Trophoblast cell (in vitro differentiated cells and primary cell): ENCODE results near the gene ZC2HC1C.

Experiments
- DNase-seq, 2 donors: peaks; one replicate each; pipeline ENCODE4 v3.0.0-alpha.2; 2016
- H2AFZ ChIP-seq: 2 replicates; pipeline ENCODE4 v1.6.1; 2013; ENCODE audit warnings: low read length, moderate library complexity, mild to moderate bottlenecking; ENCODE audit not compliant: insufficient read depth, poor library complexity
- H2AK5ac ChIP-seq: 2 replicates; pipeline ENCODE4 v1.6.1; 2013; ENCODE audit warnings: mild to moderate bottlenecking, low read length
- H2BK120ac ChIP-seq: 2 replicates; pipeline ENCODE4 v1.6.1; 2013; ENCODE audit warnings: low read length, mild to moderate bottlenecking, moderate library complexity; ENCODE audit not compliant: insufficient read depth, poor library complexity
- H2BK12ac ChIP-seq: 2 replicates; pipeline ENCODE4 v1.6.1; 2013; ENCODE audit warnings: mild to moderate bottlenecking, low read length, moderate library complexity
- H2BK5ac ChIP-seq: 2 replicates; pipeline ENCODE4 v1.6.1; 2013; ENCODE audit warnings: low read length, low read depth, moderate library complexity, mild to moderate bottlenecking; ENCODE audit not compliant: poor library complexity
- H3K14ac ChIP-seq: 2 replicates; pipeline ENCODE4 v1.6.1; 2013; ENCODE audit warnings: mild to moderate bottlenecking, low read length
- H3K18ac ChIP-seq: 2 replicates; pipeline ENCODE4 v1.6.1; 2013; ENCODE audit warnings: mild to moderate bottlenecking, low read length
- H3K23ac ChIP-seq: 2 replicates; pipeline ENCODE4 v1.6.1; 2013; ENCODE audit warnings: low read length
- H3K27ac ChIP-seq: 2 replicates; pipeline ENCODE4 v1.5.1; 2013; ENCODE audit warnings: low read depth, mild to moderate bottlenecking, inconsistent platforms, low read length, moderate library complexity
- H3K27me3 ChIP-seq: 2 replicates; pipeline ENCODE4 v1.6.1; 2013; ENCODE audit warnings: inconsistent platforms, mild to moderate bottlenecking, low read length, moderate library complexity; ENCODE audit not compliant: insufficient read depth
- H3K36me3 ChIP-seq, 2 experiments: 1 replicate in 1 of 2; 2 replicates in 1 of 2; pipeline ENCODE4 v1.6.1; 2013; ENCODE audit warnings: low read length in 2 of 2, mild to moderate bottlenecking in 2 of 2, moderate library complexity in 1 of 2; ENCODE audit not compliant: insufficient read depth in 2 of 2, control insufficient read depth in 1 of 2
- H3K4ac ChIP-seq: 2 replicates; pipeline ENCODE4 v1.6.1; 2013; ENCODE audit warnings: low read depth, mild to moderate bottlenecking, low read length, moderate library complexity
- H3K4me1 ChIP-seq, 2 experiments: 1 replicate in 1 of 2; 2 replicates in 1 of 2; pipeline ENCODE4 v1.6.1; 2013; ENCODE audit warnings: low read length in 2 of 2, mild to moderate bottlenecking in 2 of 2, moderate library complexity in 1 of 2; ENCODE audit not compliant: insufficient read depth in 2 of 2, control insufficient read depth in 1 of 2
- H3K4me2 ChIP-seq: 2 replicates; pipeline ENCODE4 v1.6.1; 2013; ENCODE audit warnings: inconsistent platforms, mild to moderate bottlenecking, low read length, moderate library complexity
- H3K4me3 ChIP-seq: 2 replicates; pipeline ENCODE4 v1.5.1; 2013; ENCODE audit warnings: mild to moderate bottlenecking, low read depth, low read length, inconsistent platforms
- H3K79me1 ChIP-seq: one replicate; pipeline ENCODE4 v1.6.1; 2013; ENCODE audit warnings: low read length
- H3K79me2 ChIP-seq: 2 replicates; pipeline ENCODE4 v1.6.1; 2013; ENCODE audit warnings: low read length, mild to moderate bottlenecking; ENCODE audit not compliant: control insufficient read depth, insufficient read depth, poor library complexity
- H3K9ac ChIP-seq: 2 replicates; pipeline ENCODE4 v1.6.1; 2013; ENCODE audit warnings: mild to moderate bottlenecking, low read length
- H3K9me3 ChIP-seq: 2 replicates; pipeline ENCODE4 v1.6.1; 2013; ENCODE audit warnings: low read depth, mild to moderate bottlenecking, control low read depth, inconsistent platforms, low read length; ENCODE audit not compliant: insufficient read depth
- H4K12ac ChIP-seq: 2 replicates; pipeline ENCODE4 v1.6.1; 2013; ENCODE audit warnings: low read depth, mild to moderate bottlenecking, low read length, moderate library complexity
- H4K8ac ChIP-seq: 2 replicates; pipeline ENCODE4 v1.6.1; 2013; ENCODE audit warnings: low read depth, mild to moderate bottlenecking, low read length, moderate library complexity
- H4K91ac ChIP-seq: one replicate; pipeline ENCODE4 v1.6.1; 2013; ENCODE audit warnings: low read depth, mild to moderate bottlenecking, low read length, moderate library complexity
- WGBS: extraction: QIAGEN DNeasy Blood & Tissue Kit; methylation state at CpG from one replicate; pipeline ENCODE4 v1.1.7; 2013; ENCODE audit warnings: missing lambda C conversion rate; ENCODE audit not compliant: insufficient read length, insufficient coverage; ENCODE audit errors: extremely low coverage; 5-methylcytosine and 5-hydroxymethylcytosine counted together

The ZC2HC1C gene

GRCh38 chr14:75088566-75089373, 19.3 kb downstream of the ZC2HC1C start:
- Histone ChIP-seq H2AFZ (no peak overlapping the region), H4K91ac (no peak overlapping the region), H3K9me3 (no peaks in the 10 kb centered on the region), H3K36me3 (peaks cover 20 to 22% of the 10 kb centered on the region in 2 experiments), H3K14ac (no peak overlapping the region), H3K4ac (no peak overlapping the region), H3K79me1 (no peaks in the 10 kb centered on the region), H3K4me1 (no peaks in the 10 kb centered on the region), H3K79me2 (no peaks in the 10 kb centered on the region), H2AK5ac (no peak overlapping the region), H3K27me3 (no peaks in the 10 kb centered on the region), H2BK12ac (no peak overlapping the region), H4K12ac (no peak overlapping the region), H3K27ac (no peak overlapping the region), H2BK5ac (no peak overlapping the region), H3K4me3 (no peak overlapping the region), H4K8ac (no peak overlapping the region), H3K4me2 (no peak overlapping the region), H3K18ac (no peak overlapping the region), H3K23ac (no peak overlapping the region), H3K9ac (no peak overlapping the region), H2BK120ac (no peak overlapping the region)
- WGBS: no CpG with 5 or more reads among the region's 7 CpGs
- DNase-seq: peak; percentile 51 to 82

DNA sequence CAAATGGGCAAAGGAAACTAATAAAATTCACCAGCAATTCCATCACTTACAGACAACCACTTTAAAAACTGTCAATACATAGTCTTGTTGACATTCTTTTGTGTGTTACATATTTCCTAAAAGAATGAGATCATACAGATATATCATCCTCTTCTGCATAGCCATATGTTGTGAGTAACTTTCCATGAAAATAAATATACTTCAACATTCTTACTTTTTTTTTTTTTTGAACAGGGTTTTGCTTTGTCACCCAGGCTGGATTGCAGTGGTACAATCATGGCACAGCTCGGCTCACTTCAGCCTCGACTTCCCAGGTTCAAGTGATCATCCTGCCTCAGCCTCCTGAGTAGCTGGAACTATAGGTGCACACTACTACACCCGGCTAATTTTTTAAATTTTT, 20.9 kb downstream of the ZC2HC1C start:
- Histone ChIP-seq H2AK5ac (no peak overlapping the region), H4K8ac (no peak overlapping the region), H3K9ac (no peak overlapping the region), H3K79me2 (no peaks in the 10 kb centered on the region), H4K91ac (no peak overlapping the region), H2BK5ac (no peak overlapping the region), H3K14ac (no peak overlapping the region), H4K12ac (no peak overlapping the region), H3K36me3 (peaks cover 13 to 17% of the 10 kb centered on the region in 2 experiments), H3K27me3 (no peaks in the 10 kb centered on the region), H3K4me3 (no peak overlapping the region), H3K27ac (no peak overlapping the region), H3K79me1 (no peaks in the 10 kb centered on the region), H3K9me3 (no peaks in the 10 kb centered on the region), H3K4me2 (no peak overlapping the region), H3K4ac (no peak overlapping the region), H2BK12ac (no peak overlapping the region), H2AFZ (no peak overlapping the region), H3K18ac (no peak overlapping the region), H3K4me1 (no peaks in the 10 kb centered on the region), H3K23ac (no peak overlapping the region), H2BK120ac (no peak overlapping the region)
- no CpG with 5 or more reads among the region's 3 CpGs for WGBS
- peak in 1 of 2 donors; percentile 49 for DNase-seq

DNA sequence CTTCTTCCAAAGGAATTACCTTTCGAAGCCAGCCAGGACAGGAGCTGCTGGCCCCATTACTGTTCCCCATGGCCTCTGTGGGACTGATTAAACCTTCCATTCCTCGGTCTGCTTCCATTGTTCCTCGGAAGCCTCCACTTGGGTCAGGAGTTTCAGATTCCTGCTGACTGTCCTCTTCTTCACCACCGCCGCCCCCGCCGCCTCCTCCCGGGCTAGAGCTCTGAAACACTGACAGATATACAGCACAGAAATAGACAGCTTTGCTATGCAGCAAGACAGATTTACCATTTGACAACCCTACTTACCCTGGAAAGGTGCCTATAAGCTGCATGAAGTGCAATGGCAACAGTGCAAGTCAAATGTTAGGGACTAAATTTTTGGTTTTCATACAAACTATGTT, 21.8 kb downstream of the ZC2HC1C start:
- Histone ChIP-seq H3K27me3 (no peaks in the 10 kb centered on the region), H3K9me3 (no peaks in the 10 kb centered on the region), H4K8ac (no peak overlapping the region), H3K18ac (no peak overlapping the region), H3K36me3 (peaks cover 12 to 15% of the 10 kb centered on the region in 2 experiments), H4K91ac (no peak overlapping the region), H2AK5ac (no peak overlapping the region), H3K4me2 (no peak overlapping the region), H4K12ac (no peak overlapping the region), H3K4me3 (no peak overlapping the region), H2BK12ac (no peak overlapping the region), H2BK5ac (no peak overlapping the region), H3K4ac (no peak overlapping the region), H3K9ac (no peak overlapping the region), H3K4me1 (no peaks in the 10 kb centered on the region), H3K79me1 (no peaks in the 10 kb centered on the region), H2AFZ (no peak overlapping the region), H3K79me2 (no peaks in the 10 kb centered on the region), H3K23ac (no peak overlapping the region), H2BK120ac (no peak overlapping the region), H3K14ac (no peak overlapping the region), H3K27ac (no peak overlapping the region)
- no peak for DNase-seq
- WGBS: no CpG with 5 or more reads among the region's 8 CpGs

DNA sequence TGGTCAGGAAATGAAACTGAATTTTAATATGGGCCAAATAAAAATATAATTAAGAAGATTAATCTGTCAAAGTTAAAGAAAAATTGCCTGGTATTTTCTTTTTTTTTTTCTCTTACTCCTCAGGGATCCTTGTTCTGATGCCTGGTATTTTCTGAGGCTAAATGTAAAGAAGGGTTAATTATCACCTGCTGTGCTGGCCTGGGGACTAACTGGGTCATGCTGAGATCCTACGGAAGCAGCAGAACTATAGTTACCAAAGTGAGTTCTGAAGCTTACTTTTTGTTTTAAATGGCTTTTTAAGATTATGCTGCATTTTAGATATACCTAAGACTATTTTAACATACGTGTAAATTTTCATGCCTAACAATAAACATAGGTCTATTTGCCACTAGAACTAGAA, 23.3 kb downstream of the ZC2HC1C start:
- no peak overlapping the region for H4K91ac ChIP-seq
- no peaks in the 10 kb centered on the region for H3K79me1 ChIP-seq
- no peak overlapping the region for H2AFZ ChIP-seq
- no peak overlapping the region for H3K4me3 ChIP-seq
- H3K18ac ChIP-seq: no peak overlapping the region
- no peak overlapping the region for H2BK5ac ChIP-seq
- no peak overlapping the region for H3K14ac ChIP-seq
- no peak overlapping the region for H3K4ac ChIP-seq
- no peaks in the 10 kb centered on the region for H3K9me3 ChIP-seq
- no peak overlapping the region for H4K12ac ChIP-seq
- no peak overlapping the region for H3K9ac ChIP-seq
- no peak overlapping the region for H2BK12ac ChIP-seq
- H2BK120ac ChIP-seq: no peak overlapping the region
- H3K27me3 ChIP-seq: no peaks in the 10 kb centered on the region
- H3K23ac ChIP-seq: no peak overlapping the region
- DNase-seq: no peak
- no peak overlapping the region for H3K27ac ChIP-seq
- peaks cover 17 to 18% of the 10 kb centered on the region in 2 experiments for H3K36me3 ChIP-seq
- H3K4me1 ChIP-seq: no peaks in the 10 kb centered on the region
- H2AK5ac ChIP-seq: no peak overlapping the region
- WGBS: no CpG with 5 or more reads among the region's 2 CpGs
- no peak overlapping the region for H3K4me2 ChIP-seq
- no peak overlapping the region for H4K8ac ChIP-seq
- H3K79me2 ChIP-seq: no peaks in the 10 kb centered on the region
